ENCODE results near the gene ZCWPW1.
A peak's percentile ranks its signal among the peaks of the same experiment; 100 is the strongest.

ZCWPW1 gene

GRCh38 chr7:100428199-100428966 is at the start of gene ZCWPW1:
ZCWPW1 (minus strand) TSS chr7:100428703; CDS start chr7:100420649, 8,054 bp downstream.
- peak; percentile 95 to 98 for DNase-seq

- DNase-seq: peak in 1 of 2 experiments; percentile 49
These were observed 49.4 kb upstream of the ZCWPW1 start for GRCh38 chr7:100477871-100478267.

GRCh38 chr7:100476903-100477870 is 48.7 kb upstream of the ZCWPW1 start:
- peak in 1 of 2 experiments; percentile 50 for DNase-seq

- no peak for DNase-seq
These were observed 47.7 kb upstream of the ZCWPW1 start for GRCh38 chr7:100476101-100476780.

GRCh38 chr7:100475549-100475948 is 47.0 kb upstream of the ZCWPW1 start:
- no peak for DNase-seq

- no peak for DNase-seq
These were observed 44.5 kb upstream of the ZCWPW1 start for GRCh38 chr7:100472854-100473499.

- DNase-seq: no peak
These were observed 43.8 kb upstream of the ZCWPW1 start for GRCh38 chr7:100472121-100472851.

- no peak for DNase-seq
These were observed 42.5 kb upstream of the ZCWPW1 start for GRCh38 chr7:100471021-100471420.

- DNase-seq: peak; percentile 19 to 90
These were observed 40.9 kb upstream of the ZCWPW1 start for GRCh38 chr7:100469227-100470044.

GRCh38 chr7:100467638-100468373 is 39.3 kb upstream of the ZCWPW1 start:
- no peak for DNase-seq

GRCh38 chr7:100466653-100467605 is 38.4 kb upstream of the ZCWPW1 start:
- DNase-seq: peak in 1 of 2 experiments; percentile 18

- peak; percentile 46 to 80 for DNase-seq
These were observed 37.3 kb upstream of the ZCWPW1 start for GRCh38 chr7:100465702-100466311.

- no peak for DNase-seq
These were observed 36.8 kb upstream of the ZCWPW1 start for GRCh38 chr7:100465299-100465698.

GRCh38 chr7:100464791-100465190 is 36.3 kb upstream of the ZCWPW1 start:
- DNase-seq: no peak

- no peak for DNase-seq
These were observed 35.7 kb upstream of the ZCWPW1 start, which contains the start of gene SPACDR for GRCh38 chr7:100464210-100464660. SPACDR (minus strand) TSS chr7:100464260; CDS start chr7:100464025, 235 bp downstream.

- no peak for DNase-seq
These were observed 28.5 kb upstream of the ZCWPW1 start for GRCh38 chr7:100457033-100457432.

- DNase-seq: no peak
These were observed 28.1 kb upstream of the ZCWPW1 start for GRCh38 chr7:100456562-100456961.

- DNase-seq: no peak
These were observed 26.7 kb upstream of the ZCWPW1 start for GRCh38 chr7:100455206-100455605.
